Small intestine (tissue), 7 donors: ENCODE measurements around the gene GMDS. TPM values are rescaled to one million over a fixed set of nuclear protein-coding genes. Genes with fewer than 3 reads are reported as not detected.

Source experiments
- DNase-seq, 2 donors: peaks; one replicate each; pipeline versions ENCODE4 v3.0.0 to v3.0.0-alpha.2; 2013
- FAIRE-seq: peaks from 2 replicates; lab custom pipeline; 2012; peaks lifted over from hg19 to GRCh38; lab: Jason Lieb, UNC
- H3K27ac ChIP-seq, 3 donors: one replicate each; pipeline ENCODE4 v1.5.1; 2013; ENCODE audit warnings: low read length in 2 of 3, mild to moderate bottlenecking in 2 of 3, control low read depth in 1 of 3, inconsistent platforms in 1 of 3, low read depth in 1 of 3, moderate library complexity in 1 of 3
- H3K27me3 ChIP-seq, 3 donors: one replicate each; pipeline ENCODE4 v1.6.1; 2013; ENCODE audit warnings: low read length in 3 of 3, inconsistent platforms in 1 of 3; ENCODE audit not compliant: control insufficient read depth in 3 of 3, insufficient read depth in 3 of 3
- H3K36me3 ChIP-seq, 3 donors: one replicate each; pipeline ENCODE4 v1.6.1; 2013; ENCODE audit warnings: low read length in 3 of 3, inconsistent platforms in 1 of 3, low read depth in 1 of 3, mild to moderate bottlenecking in 1 of 3, moderate library complexity in 1 of 3; ENCODE audit not compliant: control insufficient read depth in 3 of 3, insufficient read depth in 2 of 3
- H3K4me1 ChIP-seq, 3 donors: one replicate each; pipeline ENCODE4 v1.6.1; 2013; ENCODE audit warnings: low read length in 2 of 3, inconsistent platforms in 1 of 3, low read depth in 1 of 3, mild to moderate bottlenecking in 1 of 3, moderate library complexity in 1 of 3; ENCODE audit not compliant: control insufficient read depth in 3 of 3, insufficient read depth in 2 of 3
- H3K4me3 ChIP-seq, 3 donors: one replicate each; pipeline ENCODE4 v1.5.1; 2013; ENCODE audit warnings: low read length in 3 of 3, control low read depth in 1 of 3, inconsistent platforms in 1 of 3, low read depth in 1 of 3, mild to moderate bottlenecking in 1 of 3, moderate library complexity in 1 of 3
- H3K9me3 ChIP-seq, 2 donors: one replicate each; pipeline ENCODE4 v1.6.1; 2013; ENCODE audit warnings: low read depth in 1 of 2, low read length in 1 of 2; ENCODE audit not compliant: control insufficient read depth in 2 of 2, insufficient read depth in 1 of 2
- WGBS, 3 donors: extraction: QIAGEN DNeasy Blood & Tissue Kit; methylation state at CpG; one replicate each; pipeline ENCODE4 v1.1.7; 2013; 5-methylcytosine and 5-hydroxymethylcytosine counted together
- polyA plus RNA-seq, 4 donors: library from polyadenylated mRNA; stranded (reverse) in 3 of 4; unstranded in 1 of 4; fragments of 200-250 nt in 3 of 4; fragments of 120-200 nt in 1 of 4; gene quantifications; one replicate each; pipeline versions ENCODE4 v1.2.1 to v1.2.3, GENCODE V29; 2013
- donor health status: healthy with polysubstance abuse.
- donor health status: control.
- donor health status: control.
- donor health status: Bipolar disorder and iron deficiency.
- donor health status: healthy.

Gene GMDS
- polyA plus RNA-seq, 4 donors: 64.5 to 243 (median 200) TPM

DNA sequence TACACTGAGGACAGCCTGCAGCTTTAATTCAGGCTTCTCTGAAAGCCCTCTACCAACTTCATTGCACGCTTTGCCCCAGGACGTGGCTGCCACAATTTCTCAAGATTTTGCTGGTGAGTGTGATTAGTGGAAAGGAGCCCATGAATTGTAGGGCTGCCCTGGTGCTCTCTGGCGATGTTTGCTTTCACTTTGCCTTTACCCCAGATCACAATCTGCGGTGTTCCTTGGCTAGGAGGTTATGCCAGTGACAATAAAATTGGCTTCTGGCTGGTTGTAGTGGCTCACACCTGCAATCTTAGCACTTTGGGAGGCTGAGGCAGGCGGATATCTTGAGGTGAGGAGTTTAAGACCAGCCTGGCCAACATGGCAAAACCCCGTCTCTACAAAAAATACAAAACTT lies 496.4 kb downstream of the GMDS start:
- Histone ChIP-seq H3K4me1 (no peaks in the 10 kb centered on the region), H3K4me3 (no peak overlapping the region), H3K36me3 (no peaks in the 10 kb centered on the region), H3K27ac (no peak overlapping the region), H3K9me3 (peaks cover 0 to 13% of the 10 kb centered on the region in 2 donors), H3K27me3 (no peaks in the 10 kb centered on the region)
- WGBS, 3 donors: 21 to 66% (median 37%) methylated on average over 6 of the region's 6 CpGs
- DNase-seq: peak in 1 of 2 donors; percentile 76
- FAIRE-seq: no peak

DNA sequence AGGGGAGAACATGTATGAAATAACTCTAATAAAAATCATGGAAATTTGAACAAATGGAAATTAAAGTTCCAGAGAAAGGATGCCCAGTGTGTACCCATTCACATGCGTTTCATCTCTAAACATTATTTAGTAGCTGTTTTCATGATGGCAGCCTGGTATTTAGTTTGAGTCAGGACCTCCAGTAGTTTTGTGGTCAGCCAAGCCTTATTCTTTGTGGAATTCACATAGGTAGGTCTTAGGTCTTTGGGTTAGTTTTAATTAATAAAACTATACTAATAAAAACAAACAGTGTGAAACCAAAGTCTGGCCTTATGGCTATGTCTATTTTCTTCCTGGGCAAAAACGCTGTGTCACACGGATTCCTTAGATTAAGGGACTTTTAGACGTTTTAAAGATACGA lies 497.9 kb downstream of the GMDS start:
- DNase-seq (no peak), FAIRE-seq (no peak)
- WGBS, 3 donors: 71 to 87% (median 71%) methylated on average over 5 of the region's 5 CpGs
- Histone ChIP-seq H3K36me3 (no peaks in the 10 kb centered on the region), H3K4me1 (no peaks in the 10 kb centered on the region), H3K27me3 (no peaks in the 10 kb centered on the region), H3K27ac (no peak overlapping the region), H3K9me3 (peaks cover 0 to 11% of the 10 kb centered on the region in 2 donors), H3K4me3 (no peak overlapping the region)

DNA sequence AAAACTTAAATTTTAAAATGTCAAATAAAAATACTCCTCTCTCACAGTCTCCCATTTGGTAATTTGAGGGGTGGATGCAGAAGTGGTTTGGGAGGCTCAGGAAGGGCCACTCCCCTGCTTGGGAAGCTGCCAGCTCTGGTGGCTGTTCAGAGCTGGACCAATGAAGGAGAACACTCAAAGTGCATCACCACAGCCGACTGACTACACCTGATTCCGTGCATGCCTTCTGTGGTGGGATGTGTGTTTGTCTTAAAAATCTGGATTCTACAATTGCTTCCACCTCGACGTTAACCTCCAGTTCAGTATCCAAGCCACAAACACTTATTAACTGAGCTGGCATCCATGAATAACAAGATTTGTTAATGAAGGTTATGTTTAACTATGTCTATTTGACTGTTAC lies 498.4 kb downstream of the GMDS start:
- no peak for DNase-seq
- Histone ChIP-seq H3K27me3 (no peaks in the 10 kb centered on the region), H3K9me3 (peaks cover 0 to 10% of the 10 kb centered on the region in 2 donors), H3K4me1 (no peaks in the 10 kb centered on the region), H3K36me3 (peaks cover 0 to 2% (median 0%) of the 10 kb centered on the region in 3 donors), H3K4me3 (no peak overlapping the region), H3K27ac (no peak overlapping the region)
- no peak for FAIRE-seq
- WGBS, 3 donors: 84 to 92% (median 85%) methylated on average over 4 of the region's 4 CpGs

DNA sequence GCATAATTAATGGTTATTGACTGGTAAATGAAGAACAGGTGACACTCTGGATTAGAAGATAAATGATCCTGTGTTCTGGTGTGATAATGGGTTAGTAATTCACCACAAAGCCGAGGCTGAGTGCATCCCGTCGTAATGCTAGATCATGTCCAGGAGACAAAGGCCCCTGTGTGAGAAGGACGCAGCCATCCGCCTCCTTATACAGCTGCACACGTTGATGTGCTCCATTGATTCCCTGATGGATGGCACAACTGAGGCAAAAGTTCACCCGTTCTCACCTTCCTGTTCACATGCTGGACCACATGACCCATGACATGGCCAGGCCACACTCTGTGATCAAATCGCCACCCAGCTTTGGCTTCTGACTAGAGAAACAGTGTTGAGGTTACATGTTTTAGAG lies 499.6 kb downstream of the GMDS start:
- no peak for FAIRE-seq
- Histone ChIP-seq H3K4me1 (no peaks in the 10 kb centered on the region), H3K9me3 (peaks cover 0 to 4% of the 10 kb centered on the region in 2 donors), H3K4me3 (no peak overlapping the region), H3K27ac (no peak overlapping the region), H3K27me3 (no peaks in the 10 kb centered on the region), H3K36me3 (peaks cover 0 to 5% (median 0%) of the 10 kb centered on the region in 3 donors)
- 80 to 90% (median 82%) methylated on average over 8 of the region's 8 CpGs for WGBS, 3 donors
- no peak for DNase-seq

DNA sequence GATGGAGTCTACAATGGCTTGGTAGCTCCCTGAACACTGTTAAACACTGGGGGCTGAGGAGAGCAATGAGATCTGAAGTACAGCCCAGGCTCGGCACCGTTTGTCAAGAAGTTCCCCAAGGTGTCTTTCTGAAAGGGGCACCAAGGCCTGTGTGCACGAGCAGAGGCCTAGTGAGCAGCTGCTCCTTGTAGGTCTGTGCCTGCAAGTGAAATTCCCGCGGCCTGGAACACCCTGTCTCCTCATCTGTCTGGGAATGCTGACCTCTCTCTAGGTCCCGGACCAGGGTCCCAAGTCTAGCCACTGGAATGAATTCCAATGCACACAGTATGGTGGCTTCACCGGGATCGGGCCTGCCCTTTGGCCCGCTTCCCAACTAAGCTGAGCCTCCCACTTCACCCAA lies 500.9 kb downstream of the GMDS start:
- FAIRE-seq: no peak

DNA sequence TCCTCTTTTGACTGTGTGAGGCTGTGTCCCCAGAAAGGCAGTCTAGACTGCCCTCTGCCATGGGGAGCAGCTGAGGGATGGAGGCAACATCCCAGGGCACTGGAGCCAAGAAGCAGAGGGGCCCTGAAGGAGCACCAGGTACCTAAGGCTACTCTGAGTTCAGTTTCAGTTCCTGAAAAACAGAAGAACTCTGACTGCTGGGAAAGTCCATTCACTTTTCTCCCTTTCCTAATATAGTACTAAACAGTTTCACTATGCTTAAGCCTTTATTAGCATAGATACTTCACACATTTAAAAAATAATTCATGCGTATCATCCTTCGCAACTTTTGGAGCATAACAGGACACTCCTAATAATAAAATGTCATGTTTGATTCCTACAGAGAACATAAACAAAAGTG lies 505.7 kb downstream of the GMDS start:
- no peaks in the 10 kb centered on the region for H3K9me3 ChIP-seq
- no peaks in the 10 kb centered on the region for H3K27me3 ChIP-seq
- H3K4me1 ChIP-seq: no peaks in the 10 kb centered on the region
- no peak overlapping the region for H3K27ac ChIP-seq
- FAIRE-seq (no peak), DNase-seq (no peak)
- 84 to 95% (median 87%) methylated on average over 2 of the region's 2 CpGs for WGBS, 3 donors
- H3K36me3 ChIP-seq: peaks cover 0 to 24% (median 0%) of the 10 kb centered on the region in 3 donors
- H3K4me3 ChIP-seq: no peak overlapping the region

More for the DNA sequence above, 500.9 kb downstream of the GMDS start:
- no peaks in the 10 kb centered on the region for H3K27me3 ChIP-seq
- no peak overlapping the region for H3K4me3 ChIP-seq
- no peak for DNase-seq
- no peak overlapping the region for H3K27ac ChIP-seq
- no peaks in the 10 kb centered on the region for H3K9me3 ChIP-seq
- 92 to 96% (median 95%) methylated on average over 9 of the region's 9 CpGs for WGBS, 3 donors
- peaks cover 0 to 6% (median 0%) of the 10 kb centered on the region in 3 donors for H3K36me3 ChIP-seq
- H3K4me1 ChIP-seq: no peaks in the 10 kb centered on the region

DNA sequence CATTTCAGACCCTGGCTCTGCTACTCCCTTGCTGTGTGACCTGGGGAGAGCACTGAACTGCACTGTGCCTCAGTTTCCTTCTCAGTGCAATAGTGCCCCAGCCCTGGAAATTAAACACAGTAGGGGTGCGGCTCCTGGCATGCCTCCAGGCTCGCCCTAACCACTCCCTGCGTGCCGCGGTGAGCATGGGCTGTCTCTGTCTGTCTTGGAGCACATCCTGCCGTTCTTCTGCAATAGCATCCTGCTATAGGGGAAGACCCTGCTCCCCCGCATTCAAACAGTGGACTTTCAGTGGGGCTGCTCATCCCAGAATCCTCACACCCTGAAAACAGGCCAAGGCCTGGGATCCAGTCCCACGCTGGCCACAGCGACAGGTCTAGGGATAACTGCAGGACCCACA lies 506.2 kb downstream of the GMDS start:
- 71 to 81% (median 76%) methylated on average over 9 of the region's 9 CpGs for WGBS, 3 donors
- DNase-seq (no peak), FAIRE-seq (no peak)
- Histone ChIP-seq H3K4me1 (no peaks in the 10 kb centered on the region), H3K36me3 (peaks cover 0 to 24% (median 0%) of the 10 kb centered on the region in 3 donors), H3K4me3 (no peak overlapping the region), H3K9me3 (no peaks in the 10 kb centered on the region), H3K27me3 (no peaks in the 10 kb centered on the region), H3K27ac (no peak overlapping the region)

DNA sequence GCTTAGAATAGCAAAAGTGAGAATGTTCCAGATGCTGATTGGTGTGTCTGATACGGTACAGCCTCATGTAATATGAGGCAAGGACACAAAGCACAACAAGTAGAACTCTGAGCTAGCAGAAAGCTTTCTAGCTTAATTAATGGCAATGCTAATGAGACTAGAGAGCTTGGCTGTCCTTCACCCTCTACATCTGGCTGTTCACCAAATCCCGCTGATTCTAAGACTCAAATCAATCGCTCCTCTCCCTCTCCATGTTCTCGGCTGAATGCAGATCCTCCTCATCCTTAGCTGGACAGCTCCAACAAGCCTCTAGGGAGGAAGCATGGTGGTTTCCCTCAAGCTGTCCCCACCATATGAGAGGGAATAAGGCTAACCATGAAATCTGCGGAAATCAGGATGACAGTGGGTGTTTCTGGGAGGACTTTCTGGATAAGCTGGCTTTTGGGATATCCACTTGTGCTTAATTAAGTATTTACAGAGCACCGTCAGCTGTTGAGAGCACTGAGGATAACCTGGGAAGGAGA lies 506.8 kb downstream of the GMDS start:
- Histone ChIP-seq H3K27ac (no peak overlapping the region), H3K9me3 (no peaks in the 10 kb centered on the region), H3K27me3 (no peaks in the 10 kb centered on the region), H3K36me3 (peaks cover 0 to 24% (median 0%) of the 10 kb centered on the region in 3 donors), H3K4me3 (no peak overlapping the region), H3K4me1 (no peaks in the 10 kb centered on the region)
- DNase-seq (no peak), FAIRE-seq (no peak)
- WGBS, 3 donors: 78 to 95% (median 87%) methylated on average over 6 of the region's 6 CpGs
